GM13977 (cell line): Measurements from ENCODE around the gene TSC22D3.

Experiments
- DNase-seq: peaks from one replicate; pipeline ENCODE4 v3.0.0; 2012; ENCODE audit warnings: low spot score
- CTCF ChIP-seq: IDR thresholded peaks from 2 replicates; pipeline ENCODE4 v1.5.1; 2012; ENCODE audit warnings: mild to moderate bottlenecking, control low read depth; ENCODE audit not compliant: insufficient read depth; ENCODE audit errors: extremely low read depth, missing control alignments
- in situ Hi-C: fragments of 300-500 bp; cut with MboI; formaldehyde crosslinking; loops from one replicate; pipeline ENCODE4 v1.12.0; 2022; ENCODE audit warnings: low sequenced_read_pairs, low pct_unique_long_range_greater_than_20kb, mixed read lengths, inconsistent platforms; ENCODE audit not compliant: unreplicated experiment

TSC22D3 gene

GRCh38 chrX:107742700-107743191 is 32.8 kb downstream of the TSC22D3 start:
- no peak for TF ChIP-seq CTCF
- DNase-seq: no peak
- in situ Hi-C loops: no loop called here

- DNase-seq: no peak
- in situ Hi-C loops: no loop called here
- no peak for TF ChIP-seq CTCF
These were observed 34.2 kb downstream of the TSC22D3 start for GRCh38 chrX:107741404-107741790.

- no peak for TF ChIP-seq CTCF
- in situ Hi-C loops: no loop called here
These were observed 36.0 kb downstream of the TSC22D3 start for GRCh38 chrX:107739541-107739940.

GRCh38 chrX:107738768-107739167 is 36.8 kb downstream of the TSC22D3 start:
- no peak for DNase-seq
- in situ Hi-C loops: no loop called here
- TF ChIP-seq CTCF: no peak

More at GRCh38 chrX:107739541-107739940, 36.0 kb downstream of the TSC22D3 start:
- no peak for DNase-seq

- DNase-seq: no peak
- TF ChIP-seq CTCF: no peak
- in situ Hi-C loops: no loop called here
These were observed 37.3 kb downstream of the TSC22D3 start for GRCh38 chrX:107738272-107738671.

GRCh38 chrX:107736781-107737531 is 38.6 kb downstream of the TSC22D3 start:
- TF ChIP-seq CTCF: no peak
- in situ Hi-C loops: no loop called here
- no peak for DNase-seq

GRCh38 chrX:107734646-107735045 is 40.9 kb downstream of the TSC22D3 start:
- TF ChIP-seq CTCF: no peak
- no peak for DNase-seq
- in situ Hi-C loops: no loop called here
